H1 (cell line): ENCODE data around the gene ICE1. TPM values are rescaled to one million over a fixed set of nuclear protein-coding genes. Genes with fewer than 3 reads are reported as not detected.

Source experiments
- BACH1 ChIP-seq: IDR thresholded peaks from 2 replicates; pipeline ENCODE4 v1.6.1; 2012; ENCODE audit warnings: low read length, improper control_type of control experiment
- CEBPB ChIP-seq: IDR thresholded peaks from 2 replicates; pipeline ENCODE4 v1.6.1; 2012; ENCODE audit warnings: low read depth, low read length
- CHD1 ChIP-seq: IDR thresholded peaks from 2 replicates; pipeline ENCODE4 v1.6.1; 2012; ENCODE audit warnings: low read depth, low read length, improper control_type of control experiment
- CREB1 ChIP-seq: IDR thresholded peaks from 2 replicates; pipeline ENCODE4 v1.6.1; 2012; ENCODE audit warnings: inconsistent platforms
- NRF1 ChIP-seq: IDR thresholded peaks from 2 replicates; pipeline ENCODE4 v1.6.1; 2011; ENCODE audit warnings: mild to moderate bottlenecking, low read depth, low read length, improper control_type of control experiment
- POLR2AphosphoS5 ChIP-seq: IDR thresholded peaks from 2 replicates; pipeline ENCODE4 v1.6.1; 2011; ENCODE audit warnings: low read depth, low read length
- RAD21 ChIP-seq, 2 experiments: IDR thresholded peaks in 1 of 2; conservative IDR thresholded peaks in 1 of 2; 2 replicates each; pipeline ENCODE4 v1.6.1; 2011; ENCODE audit warnings: low read depth in 2 of 2, low read length in 2 of 2, improper control_type of control experiment in 1 of 2, inconsistent platforms in 1 of 2, mild to moderate bottlenecking in 1 of 2, moderate library complexity in 1 of 2
- SP2 ChIP-seq: IDR thresholded peaks from 2 replicates; pipeline ENCODE4 v1.6.1; 2012; ENCODE audit warnings: mild to moderate bottlenecking, low read length, inconsistent platforms
- SP4 ChIP-seq: IDR thresholded peaks from 2 replicates; pipeline ENCODE4 v1.6.1; 2012; ENCODE audit warnings: low read length, inconsistent platforms
- polyA plus RNA-seq, 7 experiments: library from polyadenylated mRNA; depleted of rRNA in 3 of 7; stranded (reverse) in 5 of 7; unstranded in 2 of 7; fragments of >200 nt in 5 of 7; fragments of 200-250 nt in 2 of 7; gene quantifications; 1 replicate in 5 of 7; 2 replicates in 1 of 7; 4 replicates in 1 of 7; pipeline versions ENCODE4 v1.2.1 to v1.2.3, GENCODE V29; 2011 to 2013; ENCODE audit warnings: missing spikeins in 2 of 7, mixed read lengths in 2 of 7
- total RNA-seq: library from RNA; stranded (reverse); fragmentation: NEBNext Ultra II Directional; extraction: Animal tissue kit (Norgen Biotek cat#: 25700); gene quantifications from 2 replicates; pipeline ENCODE4 v1.2.1, GENCODE V29; 2021
- TF ChIP-seq, protein P1 (sequence below): fragments of 300-600 bp; sonication (generic); IDR thresholded peaks from 2 replicates; pipeline ENCODE4 v1.7.1; 2012; ENCODE audit warnings: low read length, moderate library complexity, mild to moderate bottlenecking, inconsistent platforms; ENCODE audit not compliant: insufficient replicate concordance
- TF ChIP-seq, protein P2 (sequence below): IDR thresholded peaks from 2 replicates; pipeline ENCODE4 v1.6.1; 2011; ENCODE audit warnings: low read length, improper control_type of control experiment

Gene ICE1
- total and polyA plus RNA-seq, 2 of the 8 experiments (the other 6 are each of a cell fraction or from before 2014, with no cell fraction given): 11.8 to 53.9 TPM

DNA sequence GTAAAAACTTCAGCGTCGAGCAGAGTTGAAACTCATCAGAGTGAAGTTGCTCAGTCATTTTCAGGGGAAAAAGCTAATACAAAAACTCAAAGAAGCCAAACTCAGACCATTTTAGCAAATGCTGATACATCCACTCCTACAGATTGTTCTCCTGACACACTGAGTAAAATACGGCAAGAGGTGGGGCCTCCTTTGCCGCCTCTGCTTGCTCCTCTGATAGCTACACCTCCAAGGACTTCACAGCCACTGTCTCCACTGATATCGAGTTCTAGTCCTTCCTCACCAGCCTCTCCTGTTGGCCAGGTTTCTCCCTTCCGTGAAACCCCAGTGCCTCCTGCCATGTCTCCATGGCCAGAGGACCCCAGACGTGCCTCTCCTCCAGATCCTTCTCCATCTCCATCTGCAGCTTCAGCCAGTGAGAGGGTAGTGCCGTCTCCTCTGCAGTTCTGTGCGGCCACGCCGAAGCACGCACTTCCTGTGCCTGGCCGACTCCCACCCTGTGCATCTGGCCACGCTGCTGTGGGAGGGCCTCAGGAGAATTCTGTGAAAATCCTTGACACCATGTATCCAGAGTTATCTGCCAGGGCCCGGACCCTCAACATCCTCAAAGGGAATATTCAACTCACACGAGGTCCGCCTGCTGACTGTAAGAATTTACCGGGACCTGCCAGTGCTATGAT is 41.7 kb downstream of the ICE1 start (continued):
- TF ChIP-seq, protein P1, sequence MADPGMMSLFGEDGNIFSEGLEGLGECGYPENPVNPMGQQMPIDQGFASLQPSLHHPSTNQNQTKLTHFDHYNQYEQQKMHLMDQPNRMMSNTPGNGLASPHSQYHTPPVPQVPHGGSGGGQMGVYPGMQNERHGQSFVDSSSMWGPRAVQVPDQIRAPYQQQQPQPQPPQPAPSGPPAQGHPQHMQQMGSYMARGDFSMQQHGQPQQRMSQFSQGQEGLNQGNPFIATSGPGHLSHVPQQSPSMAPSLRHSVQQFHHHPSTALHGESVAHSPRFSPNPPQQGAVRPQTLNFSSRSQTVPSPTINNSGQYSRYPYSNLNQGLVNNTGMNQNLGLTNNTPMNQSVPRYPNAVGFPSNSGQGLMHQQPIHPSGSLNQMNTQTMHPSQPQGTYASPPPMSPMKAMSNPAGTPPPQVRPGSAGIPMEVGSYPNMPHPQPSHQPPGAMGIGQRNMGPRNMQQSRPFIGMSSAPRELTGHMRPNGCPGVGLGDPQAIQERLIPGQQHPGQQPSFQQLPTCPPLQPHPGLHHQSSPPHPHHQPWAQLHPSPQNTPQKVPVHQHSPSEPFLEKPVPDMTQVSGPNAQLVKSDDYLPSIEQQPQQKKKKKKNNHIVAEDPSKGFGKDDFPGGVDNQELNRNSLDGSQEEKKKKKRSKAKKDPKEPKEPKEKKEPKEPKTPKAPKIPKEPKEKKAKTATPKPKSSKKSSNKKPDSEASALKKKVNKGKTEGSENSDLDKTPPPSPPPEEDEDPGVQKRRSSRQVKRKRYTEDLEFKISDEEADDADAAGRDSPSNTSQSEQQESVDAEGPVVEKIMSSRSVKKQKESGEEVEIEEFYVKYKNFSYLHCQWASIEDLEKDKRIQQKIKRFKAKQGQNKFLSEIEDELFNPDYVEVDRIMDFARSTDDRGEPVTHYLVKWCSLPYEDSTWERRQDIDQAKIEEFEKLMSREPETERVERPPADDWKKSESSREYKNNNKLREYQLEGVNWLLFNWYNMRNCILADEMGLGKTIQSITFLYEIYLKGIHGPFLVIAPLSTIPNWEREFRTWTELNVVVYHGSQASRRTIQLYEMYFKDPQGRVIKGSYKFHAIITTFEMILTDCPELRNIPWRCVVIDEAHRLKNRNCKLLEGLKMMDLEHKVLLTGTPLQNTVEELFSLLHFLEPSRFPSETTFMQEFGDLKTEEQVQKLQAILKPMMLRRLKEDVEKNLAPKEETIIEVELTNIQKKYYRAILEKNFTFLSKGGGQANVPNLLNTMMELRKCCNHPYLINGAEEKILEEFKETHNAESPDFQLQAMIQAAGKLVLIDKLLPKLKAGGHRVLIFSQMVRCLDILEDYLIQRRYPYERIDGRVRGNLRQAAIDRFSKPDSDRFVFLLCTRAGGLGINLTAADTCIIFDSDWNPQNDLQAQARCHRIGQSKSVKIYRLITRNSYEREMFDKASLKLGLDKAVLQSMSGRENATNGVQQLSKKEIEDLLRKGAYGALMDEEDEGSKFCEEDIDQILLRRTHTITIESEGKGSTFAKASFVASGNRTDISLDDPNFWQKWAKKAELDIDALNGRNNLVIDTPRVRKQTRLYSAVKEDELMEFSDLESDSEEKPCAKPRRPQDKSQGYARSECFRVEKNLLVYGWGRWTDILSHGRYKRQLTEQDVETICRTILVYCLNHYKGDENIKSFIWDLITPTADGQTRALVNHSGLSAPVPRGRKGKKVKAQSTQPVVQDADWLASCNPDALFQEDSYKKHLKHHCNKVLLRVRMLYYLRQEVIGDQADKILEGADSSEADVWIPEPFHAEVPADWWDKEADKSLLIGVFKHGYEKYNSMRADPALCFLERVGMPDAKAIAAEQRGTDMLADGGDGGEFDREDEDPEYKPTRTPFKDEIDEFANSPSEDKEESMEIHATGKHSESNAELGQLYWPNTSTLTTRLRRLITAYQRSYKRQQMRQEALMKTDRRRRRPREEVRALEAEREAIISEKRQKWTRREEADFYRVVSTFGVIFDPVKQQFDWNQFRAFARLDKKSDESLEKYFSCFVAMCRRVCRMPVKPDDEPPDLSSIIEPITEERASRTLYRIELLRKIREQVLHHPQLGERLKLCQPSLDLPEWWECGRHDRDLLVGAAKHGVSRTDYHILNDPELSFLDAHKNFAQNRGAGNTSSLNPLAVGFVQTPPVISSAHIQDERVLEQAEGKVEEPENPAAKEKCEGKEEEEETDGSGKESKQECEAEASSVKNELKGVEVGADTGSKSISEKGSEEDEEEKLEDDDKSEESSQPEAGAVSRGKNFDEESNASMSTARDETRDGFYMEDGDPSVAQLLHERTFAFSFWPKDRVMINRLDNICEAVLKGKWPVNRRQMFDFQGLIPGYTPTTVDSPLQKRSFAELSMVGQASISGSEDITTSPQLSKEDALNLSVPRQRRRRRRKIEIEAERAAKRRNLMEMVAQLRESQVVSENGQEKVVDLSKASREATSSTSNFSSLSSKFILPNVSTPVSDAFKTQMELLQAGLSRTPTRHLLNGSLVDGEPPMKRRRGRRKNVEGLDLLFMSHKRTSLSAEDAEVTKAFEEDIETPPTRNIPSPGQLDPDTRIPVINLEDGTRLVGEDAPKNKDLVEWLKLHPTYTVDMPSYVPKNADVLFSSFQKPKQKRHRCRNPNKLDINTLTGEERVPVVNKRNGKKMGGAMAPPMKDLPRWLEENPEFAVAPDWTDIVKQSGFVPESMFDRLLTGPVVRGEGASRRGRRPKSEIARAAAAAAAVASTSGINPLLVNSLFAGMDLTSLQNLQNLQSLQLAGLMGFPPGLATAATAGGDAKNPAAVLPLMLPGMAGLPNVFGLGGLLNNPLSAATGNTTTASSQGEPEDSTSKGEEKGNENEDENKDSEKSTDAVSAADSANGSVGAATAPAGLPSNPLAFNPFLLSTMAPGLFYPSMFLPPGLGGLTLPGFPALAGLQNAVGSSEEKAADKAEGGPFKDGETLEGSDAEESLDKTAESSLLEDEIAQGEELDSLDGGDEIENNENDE: no peak
- TF ChIP-seq, protein P2, sequence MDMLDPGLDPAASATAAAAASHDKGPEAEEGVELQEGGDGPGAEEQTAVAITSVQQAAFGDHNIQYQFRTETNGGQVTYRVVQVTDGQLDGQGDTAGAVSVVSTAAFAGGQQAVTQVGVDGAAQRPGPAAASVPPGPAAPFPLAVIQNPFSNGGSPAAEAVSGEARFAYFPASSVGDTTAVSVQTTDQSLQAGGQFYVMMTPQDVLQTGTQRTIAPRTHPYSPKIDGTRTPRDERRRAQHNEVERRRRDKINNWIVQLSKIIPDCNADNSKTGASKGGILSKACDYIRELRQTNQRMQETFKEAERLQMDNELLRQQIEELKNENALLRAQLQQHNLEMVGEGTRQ: no peak
- TF ChIP-seq SP2 (no peak), RAD21 (IDR thresholded peaks at IDR 0.05 in 1 of 2, conservative IDR thresholded peaks at IDR 0.05 in 1 of 2; ENCODE audit: low read depth in 2 of 2, low read length in 2 of 2) (no peak), CHD1 (no peak), SP4 (no peak), BACH1 (no peak), CEBPB (no peak), POLR2AphosphoS5 (no peak), NRF1 (no peak), CREB1 (no peak)
